HG03460 (cell line): ENCODE data around the gene DOK4.
"Not testable (repeated sequence)": the region's sequence is repeated elsewhere in the genome, so short reads cannot be mapped to it uniquely, and the experiment has no call there.

ENCODE experiments used
- ATAC-seq: cut with Tn5 transposase; IDR thresholded peaks from one replicate; pipeline ENCODE4 v1.9.1; 2021; ENCODE audit not compliant: unreplicated experiment

Gene DOK4

DNA sequence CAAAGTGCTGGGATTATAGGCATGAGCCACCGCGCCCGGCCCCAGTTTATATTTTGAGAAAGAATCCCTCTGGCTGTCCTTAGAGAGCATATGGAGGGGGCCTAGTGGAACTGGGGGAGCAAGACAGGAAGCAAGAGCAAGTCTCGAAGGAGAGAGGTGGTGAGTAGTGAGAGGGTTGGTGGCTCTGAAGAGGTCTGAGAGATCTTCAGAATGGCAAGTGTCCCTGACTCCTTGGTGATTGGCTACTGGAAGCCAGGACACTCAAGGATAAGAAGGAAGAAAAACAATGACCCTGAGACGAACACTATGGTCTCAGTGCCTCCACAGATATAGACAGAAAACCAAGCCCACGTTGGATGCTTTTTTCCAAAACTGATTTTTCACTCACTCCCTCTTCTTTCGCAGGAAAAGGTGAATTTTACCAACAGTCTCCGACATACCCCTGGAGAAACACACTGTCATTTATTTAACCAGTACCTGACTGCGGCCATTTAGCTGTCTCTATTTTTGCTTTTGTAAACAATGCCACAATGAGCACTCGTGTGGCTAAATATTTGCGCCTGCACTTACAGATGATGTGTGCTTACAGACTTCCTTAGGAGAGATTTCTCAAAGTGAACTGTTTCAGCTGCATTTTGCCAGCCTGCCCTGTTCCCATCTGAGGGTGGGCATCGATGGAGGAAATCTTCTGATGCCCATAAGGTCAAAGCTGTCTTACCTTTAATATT is 15.9 kb upstream of the DOK4 start:
- no peak for ATAC-seq

DNA sequence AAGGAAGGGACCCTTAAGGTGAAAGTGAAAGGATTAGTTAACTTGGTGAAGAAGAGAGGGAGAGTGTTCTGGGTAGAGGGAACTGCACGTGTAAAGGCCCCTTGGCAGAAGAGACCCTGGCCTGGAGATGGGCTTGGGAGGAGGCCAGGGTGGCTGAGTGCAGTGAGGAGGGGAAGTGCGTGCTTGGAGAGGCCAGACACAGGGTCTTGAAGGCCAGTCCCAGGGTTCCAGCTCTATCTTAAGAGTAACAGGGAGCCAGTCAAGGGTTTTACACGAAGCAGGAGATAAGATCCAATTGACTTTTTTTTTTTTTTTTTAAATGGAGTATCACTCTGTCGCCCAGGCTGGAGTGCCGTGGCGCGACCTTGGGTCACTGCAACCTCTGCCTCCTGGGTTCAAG is 15.2 kb upstream of the DOK4 start:
- ATAC-seq, result no peak

DNA sequence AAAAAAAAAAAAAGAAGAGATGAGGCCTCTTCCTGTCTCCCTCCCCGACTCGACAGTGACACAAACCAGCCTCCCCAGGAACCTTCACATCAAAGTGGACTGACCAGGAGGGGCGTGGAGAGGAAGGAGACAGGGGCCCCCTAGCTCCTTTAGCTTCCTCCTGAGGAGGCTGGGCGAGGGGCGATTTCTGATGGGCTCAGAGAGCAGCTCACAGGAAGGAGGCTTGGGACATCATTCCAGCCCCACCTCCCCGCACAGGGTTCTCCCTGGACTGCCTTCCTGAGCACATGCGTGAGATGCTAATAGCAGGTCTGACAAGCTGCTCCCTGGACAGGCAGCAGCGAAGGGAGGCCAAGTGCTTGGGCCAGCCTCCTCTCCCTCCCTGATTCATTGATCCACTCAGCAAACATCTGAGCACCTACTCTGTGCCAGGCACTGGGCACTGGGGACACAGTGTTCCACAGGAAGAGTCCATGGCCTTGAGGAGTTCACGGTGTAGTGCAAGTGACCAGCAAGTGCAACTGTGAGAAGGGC is 14.4 kb upstream of the DOK4 start:
- ATAC-seq, result no peak

DNA sequence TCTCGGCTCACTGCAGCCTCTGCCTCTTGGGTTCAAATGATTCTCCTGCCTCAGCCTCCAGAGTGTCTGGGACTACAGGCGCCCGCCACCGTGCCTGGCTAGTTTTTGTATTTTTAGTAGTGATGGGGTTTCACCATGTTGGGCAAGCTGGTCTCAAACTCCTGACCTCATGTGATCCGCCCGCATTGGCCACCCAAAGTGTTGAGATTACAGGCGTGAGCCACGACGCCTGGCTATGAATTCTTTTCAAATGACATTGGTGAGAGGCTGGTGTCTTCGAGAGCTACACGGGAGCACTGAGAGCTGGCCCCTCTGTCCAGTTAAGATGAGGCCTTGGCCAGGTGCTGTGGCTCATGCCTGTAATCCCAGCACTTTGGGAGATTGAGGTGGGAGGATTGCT is 13.6 kb upstream of the DOK4 start:
- not testable (repeated sequence) for ATAC-seq

DNA sequence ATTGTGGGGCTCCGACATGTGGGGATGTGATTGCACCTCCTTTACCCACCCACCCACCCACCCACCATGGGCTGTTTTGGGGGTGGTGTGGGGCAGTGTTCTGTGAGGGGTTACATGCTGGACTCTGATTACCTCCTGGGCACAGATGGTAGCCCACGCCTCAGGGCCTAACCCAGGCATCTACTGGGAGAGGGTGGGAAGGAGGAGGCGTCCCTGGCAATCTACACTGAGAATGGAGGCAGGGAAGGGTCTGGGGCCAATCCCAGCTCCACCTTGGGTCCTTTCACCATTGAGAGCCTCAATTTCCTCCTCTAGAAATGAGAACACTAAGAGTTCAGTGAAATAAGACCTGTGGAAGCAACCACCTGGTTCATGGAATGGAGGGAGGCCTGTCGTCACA is 11.7 kb upstream of the DOK4 start:
- no peak for ATAC-seq

DNA sequence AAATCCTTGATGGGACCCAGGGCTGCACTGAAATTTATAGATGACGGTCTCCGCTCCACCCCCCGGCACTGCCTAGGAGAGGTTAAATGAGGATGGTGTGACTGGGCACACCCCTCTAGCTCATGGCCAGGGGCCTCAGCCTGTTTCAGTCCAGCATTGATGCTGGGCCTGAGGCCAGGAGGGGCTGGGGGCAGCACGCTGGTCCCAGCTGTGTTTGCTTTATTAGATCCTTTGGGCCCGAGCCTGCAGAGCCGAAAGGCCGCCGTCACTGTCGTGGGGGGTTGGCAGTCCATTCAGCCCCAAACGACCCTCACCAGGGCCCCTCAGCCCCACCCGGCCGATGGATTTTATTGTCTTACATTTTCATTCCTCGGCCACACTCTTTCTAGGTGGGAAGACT is 10.8 kb upstream of the DOK4 start:
- ATAC-seq, result no peak

DNA sequence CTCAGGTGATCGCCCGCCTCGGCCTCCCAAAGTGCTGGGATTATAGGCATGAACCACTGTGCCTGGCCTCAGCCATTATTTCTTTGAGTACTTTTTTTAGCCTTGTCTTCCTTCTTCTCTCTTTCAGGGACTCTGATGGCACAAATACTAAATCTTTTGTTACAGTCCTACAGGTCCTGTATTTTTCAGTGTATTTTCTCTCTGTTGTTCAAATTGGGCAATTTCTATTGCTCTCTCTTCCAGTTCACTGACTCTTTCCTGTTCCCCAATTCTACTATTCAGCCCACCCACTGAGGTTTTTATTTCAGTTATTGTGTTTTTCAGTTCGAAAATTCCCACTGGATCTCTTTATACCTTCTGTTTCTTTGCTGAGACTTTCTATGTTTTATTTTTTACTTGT is 7.5 kb upstream of the DOK4 start:
- ATAC-seq, result no peak

DNA sequence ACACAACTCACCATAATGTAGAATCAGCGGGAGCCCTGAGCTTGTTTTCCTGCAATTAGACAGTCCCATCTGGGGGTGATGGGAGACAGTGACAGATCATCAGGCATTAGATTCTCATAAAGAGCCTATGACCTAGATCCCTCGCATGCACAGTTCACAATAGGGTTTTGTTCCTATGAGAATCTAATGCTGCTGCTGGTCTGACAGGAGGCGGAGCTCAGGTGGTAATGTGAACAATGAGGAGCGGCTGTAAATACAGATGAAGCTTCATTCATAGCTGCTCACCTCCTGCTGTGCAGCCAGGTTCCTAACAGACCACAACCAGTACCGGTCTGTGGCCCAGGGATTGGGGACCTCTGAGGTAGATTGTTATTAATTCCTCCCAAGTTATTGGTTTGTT is 2.9 kb upstream of the DOK4 start:
- no peak for ATAC-seq

DNA sequence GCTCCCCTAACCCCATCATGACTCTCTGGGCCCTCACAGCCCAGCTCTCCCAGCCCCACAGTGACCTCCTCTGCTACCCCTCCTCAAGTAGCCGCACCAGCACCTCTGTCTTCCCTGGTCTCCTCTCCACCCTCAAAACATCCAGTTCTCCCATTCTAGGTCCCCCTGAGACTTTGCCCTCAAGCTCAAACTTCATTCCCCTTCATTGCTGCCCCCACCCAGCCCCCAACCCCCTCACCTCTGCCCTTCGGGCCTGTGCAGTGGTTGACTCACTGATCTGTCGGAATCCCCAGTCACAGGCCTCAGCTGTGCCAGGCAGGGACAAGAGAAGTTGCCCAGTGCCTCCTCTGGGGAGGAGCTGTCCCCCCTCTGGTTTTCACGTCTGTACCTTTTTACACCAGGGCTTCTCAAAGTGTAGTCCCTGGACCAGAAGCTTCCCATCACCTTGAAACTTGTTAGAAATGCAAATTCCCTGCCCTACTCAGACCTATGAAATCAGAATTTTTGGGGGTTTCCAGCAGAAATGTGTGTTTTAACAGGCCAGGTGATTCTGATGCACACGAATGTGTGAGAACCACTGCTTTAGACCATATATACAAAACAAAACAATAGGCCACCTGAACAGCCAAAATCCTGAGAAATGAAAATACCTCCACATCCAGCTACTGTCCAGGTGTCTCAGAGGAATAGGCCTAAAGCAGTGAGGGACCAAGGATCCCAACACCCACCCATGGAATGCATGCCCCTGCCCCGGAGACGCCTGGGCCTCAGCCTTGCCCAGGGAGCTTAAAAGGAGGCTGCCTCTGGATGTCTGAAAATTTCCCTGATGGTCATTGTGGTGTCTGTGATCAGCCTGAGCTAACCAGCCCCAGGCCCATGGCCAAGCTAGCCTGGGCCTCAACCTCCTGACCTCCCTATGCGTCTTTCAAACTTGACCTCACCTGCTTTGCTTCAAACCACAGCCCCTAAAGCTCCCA is 853 bp upstream of the DOK4 start:
- no peak for ATAC-seq

DNA sequence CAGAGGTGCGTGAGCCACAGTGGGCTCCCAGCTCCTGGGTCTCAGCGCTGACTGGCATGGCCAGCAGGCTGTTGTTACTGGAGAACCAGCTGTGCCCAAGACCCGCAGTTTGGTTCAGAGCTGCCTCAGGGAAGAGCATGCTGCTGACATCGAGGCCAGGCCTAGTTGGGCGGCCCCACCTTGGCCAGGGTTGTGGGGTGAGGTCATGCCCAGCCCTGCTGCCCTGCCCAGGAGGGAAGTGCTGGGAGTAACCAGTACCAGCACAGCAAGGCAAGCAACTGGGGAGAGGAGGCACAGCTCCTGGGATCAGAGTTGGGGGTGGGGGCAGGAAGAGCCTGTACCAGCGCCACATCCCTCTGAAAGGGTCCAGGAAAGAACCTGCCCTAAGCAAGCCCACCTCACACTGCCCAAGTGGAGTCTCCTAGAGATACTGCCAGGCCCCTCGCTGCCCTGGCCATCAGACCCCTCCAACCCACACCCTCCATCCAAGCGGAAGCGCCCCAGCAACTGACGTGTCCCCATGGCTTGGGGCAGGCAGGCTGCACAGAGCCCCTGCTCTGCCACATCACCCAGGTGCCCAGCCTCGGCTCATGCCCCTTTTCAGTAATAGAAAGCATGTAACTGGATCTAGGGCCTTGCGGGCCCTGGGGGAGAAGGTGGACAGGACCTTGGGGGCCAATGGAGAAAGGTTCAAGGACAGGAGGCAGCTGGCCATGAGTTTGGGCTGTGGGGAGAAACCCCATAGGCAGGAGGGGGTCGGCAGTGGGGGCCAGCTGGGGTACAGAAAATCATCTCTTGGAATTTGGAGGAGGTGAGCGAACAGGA is 990 bp downstream of the DOK4 start:
- no peak for ATAC-seq

DNA sequence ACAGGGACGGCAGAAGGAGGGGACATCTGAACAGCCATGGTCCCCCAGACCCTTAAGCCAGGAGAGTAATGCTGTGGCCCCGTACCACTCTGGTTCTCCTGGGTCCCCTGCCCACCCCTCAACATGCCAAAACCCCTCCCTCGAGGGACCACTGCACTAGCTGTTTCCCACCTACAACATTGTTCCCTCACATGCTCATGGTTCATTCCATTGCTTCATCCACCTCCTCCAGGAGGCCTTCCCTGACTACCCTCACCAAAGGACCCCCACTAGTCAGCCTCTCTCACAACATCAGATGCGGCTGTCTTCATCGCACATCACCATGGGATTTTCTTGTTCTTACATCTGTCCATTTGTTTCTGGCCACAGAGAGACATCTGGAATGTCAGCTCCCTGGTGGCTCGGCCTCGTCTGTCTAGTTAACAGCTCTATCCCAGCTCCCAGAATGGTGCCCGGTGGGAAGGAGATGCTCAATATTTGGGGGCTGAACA is 1.7 kb downstream of the DOK4 start:
- ATAC-seq, result no peak

DNA sequence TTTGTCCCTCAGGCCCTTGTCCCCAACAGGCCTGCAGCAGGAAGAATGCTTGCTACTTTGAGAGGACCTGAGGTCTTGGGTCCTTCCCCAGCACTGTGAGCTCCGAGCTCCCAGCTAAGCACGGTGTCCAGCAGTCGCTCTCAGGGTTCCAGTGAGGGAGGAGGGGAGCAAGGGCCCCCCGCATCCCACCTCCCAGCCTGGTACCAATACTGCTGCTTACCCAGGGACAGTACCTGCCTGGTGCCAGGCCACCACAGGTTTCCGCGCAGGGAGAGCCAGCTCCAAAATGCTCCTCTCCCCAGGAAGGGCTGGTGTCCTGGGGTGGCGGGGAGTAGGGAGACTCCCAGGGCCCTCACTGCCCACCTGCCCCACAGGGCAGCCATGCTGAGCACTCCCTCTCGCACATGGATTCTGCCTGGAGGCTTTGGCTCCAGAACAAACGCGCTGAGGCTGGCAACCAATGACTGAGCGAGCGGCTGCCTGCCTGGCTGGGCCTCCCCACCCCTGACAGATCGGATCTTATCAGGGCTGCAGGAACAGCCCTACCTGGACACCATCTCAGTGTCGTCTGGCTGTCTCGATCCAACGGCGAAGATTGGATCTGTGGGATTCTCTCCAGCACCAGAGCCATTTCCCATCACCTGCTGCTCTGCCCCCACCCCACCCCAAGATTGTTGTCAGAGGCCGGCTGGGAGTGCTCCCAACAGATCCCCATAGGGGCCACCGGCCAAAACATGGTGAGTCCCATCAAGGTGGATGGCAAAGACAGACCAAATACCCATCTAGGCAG is 2.4 kb downstream of the DOK4 start:
- ATAC-seq, result no peak

DNA sequence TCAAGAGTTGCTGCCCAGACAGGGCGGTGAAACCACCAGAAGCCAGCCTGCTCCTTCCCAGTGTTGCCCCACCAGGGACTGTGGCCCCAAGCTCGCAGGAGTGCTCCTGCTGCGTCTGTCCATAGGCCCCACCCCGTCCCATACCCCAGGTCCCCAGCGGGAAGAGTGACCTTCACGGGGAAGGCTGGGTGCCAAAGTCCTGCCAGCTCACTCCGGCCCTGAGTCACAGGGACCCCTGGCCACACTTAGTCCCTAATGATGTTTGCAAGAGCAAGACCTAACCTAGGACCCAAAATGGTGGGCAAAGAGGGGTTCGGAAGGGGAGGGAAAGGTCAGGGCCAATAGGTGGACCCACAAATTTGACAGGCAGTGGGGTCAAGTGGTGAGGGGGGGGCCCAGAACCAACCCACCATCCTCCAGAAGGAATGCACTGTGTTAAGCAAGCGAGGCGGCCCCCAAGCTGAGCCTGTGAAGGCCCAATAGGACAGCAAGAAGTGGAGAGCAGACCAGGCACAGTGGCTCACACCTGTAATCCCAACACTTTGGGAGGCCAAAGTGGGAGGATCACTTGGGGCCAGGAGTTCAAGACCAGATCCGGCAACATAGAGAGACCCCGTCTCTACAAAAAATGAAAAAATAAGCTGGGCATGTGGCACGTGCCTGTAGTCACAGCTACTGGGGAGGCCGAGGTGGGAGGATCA is 3.3 kb downstream of the DOK4 start:
- no peak for ATAC-seq

DNA sequence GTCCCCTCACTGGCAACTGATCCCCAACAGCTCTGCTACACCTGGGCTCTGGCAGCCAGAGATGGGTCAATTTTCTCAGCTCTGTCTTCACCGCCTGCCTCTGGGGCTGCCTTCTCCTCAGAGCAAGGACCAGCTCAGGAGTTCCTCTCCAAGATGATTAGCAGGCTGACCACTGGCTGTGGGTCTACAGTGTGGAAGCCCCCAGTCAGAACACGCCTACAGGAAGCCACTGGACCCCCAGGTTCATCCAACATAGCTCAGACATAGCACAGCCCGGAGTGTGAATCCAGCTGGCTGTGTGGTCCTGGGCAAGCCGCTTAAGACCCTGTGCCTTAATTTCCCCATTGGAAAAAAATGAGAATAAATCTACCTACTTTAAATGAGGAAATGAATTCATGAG is 4.9 kb downstream of the DOK4 start:
- no peak for ATAC-seq

DNA sequence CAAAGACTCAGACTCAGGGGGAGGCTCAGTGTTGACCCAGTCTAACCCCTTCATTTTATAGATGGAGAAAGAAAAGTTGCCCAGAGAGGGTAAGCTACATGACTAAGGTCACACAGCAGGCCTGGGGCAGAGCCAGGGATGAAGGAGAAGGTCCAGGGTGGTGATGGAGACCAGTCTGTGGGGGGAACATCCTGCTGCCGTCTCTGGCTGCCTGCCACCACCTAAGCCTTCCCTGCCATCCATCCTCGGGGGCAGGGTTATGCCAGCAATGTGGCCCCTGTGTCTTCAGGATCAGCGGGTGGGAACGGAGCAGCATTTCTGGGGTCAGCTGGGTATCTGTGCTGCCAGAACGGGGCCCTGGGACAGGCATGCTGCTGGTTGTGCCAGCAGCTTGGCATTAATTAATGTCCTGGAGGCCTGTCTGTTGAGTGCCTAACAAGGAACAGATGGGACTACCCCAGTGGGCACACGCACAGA is 5.5 kb downstream of the DOK4 start:
- no peak for ATAC-seq

DNA sequence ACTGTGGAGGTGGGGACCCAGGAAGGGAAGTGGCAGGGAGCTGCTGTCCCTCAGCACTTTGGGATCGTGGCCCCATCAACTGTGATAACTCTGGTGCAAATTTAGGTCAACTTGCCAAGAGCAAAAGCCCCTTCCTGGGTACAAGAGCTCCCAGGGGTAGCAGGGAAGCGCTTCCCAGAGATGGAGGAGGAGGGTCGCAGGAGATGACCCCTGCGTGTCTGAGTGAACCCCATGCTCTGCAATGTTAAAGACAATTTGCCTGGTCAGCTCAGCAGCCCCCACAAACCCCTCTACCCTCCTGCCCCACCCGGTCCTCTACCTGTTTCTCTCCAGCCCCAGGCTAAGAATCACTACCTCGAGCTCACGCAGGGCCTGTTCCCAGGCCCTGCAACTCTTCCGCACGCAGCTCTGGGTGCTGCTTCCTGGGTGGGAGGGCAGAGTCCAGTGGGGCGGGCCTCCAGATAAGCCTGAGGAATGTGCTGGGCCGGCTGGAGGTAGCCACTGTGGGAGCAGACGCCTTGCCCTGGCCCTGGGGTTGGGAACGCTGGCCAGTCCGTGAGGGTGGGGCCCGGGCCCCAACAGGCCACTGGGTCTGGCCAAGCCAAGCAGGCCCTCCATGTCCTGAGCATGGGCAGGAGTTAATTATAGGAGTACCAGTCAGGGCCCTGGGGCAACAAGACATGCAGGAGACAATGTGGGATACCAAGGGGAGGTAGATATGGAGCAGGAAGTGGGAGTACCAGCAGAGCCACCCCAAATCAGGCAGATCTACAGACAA is 6.1 kb downstream of the DOK4 start:
- ATAC-seq, result no peak

DNA sequence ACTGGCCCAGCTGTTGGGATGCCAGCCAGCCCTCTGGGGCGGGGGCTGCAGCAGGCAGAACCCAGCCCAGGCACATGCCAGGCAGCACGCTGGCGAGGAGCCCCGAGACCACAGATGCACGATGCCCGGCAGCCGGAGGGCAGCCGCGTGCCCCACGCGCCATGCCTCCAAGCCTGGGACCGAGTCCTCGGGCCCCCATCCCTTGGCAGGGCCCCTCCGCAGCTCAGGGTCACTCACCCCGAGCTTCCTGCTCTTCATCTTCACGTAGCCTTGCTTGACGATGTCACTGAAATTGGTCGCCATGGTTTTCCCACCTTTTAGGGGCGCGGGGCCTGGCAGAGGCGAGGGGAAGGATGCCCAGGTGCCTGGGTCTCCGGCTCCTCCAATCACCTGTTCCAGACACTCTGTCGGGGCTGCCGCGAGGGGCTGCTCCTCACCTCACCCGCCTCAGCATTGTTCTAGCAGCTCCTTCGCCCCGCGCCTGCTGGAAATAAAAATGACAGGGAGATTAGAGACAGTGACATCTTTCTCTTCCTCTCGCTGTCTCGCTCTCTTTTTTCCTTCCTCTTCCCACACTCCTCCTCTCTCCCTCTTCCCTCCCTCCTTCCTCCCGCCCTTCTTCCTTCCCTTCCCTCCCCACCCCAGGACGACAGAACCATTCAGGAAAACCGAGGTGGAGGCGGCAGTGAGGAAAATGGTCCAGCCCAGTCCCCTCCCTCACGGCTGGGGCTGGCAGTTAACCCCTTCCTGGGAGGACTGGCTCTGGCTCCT is 6.9 kb downstream of the DOK4 start:
- no peak for ATAC-seq
